Daoy (cell line): ENCODE results near the gene TOR1AIP1. TPM values are rescaled to one million over a fixed set of nuclear protein-coding genes. Genes with fewer than 3 reads are reported as not detected.

ENCODE experiments used
- total RNA-seq: library from RNA; depleted of rRNA; stranded (reverse); fragments of >200 nt; shearing (Covaris generic); gene quantifications from 2 replicates; pipeline ENCODE4 v1.2.3, GENCODE V29; 2014; rRNA removed

Gene TOR1AIP1
- total RNA-seq, 1 experiment from 2014 or later = 45.3 TPM

Other genes starting within 250 kb of the TOR1AIP1 start
- gene FAM163A, start 139.0 kb upstream of the TOR1AIP1 start, total RNA-seq = 0.06 TPM in 1 of 2 replicates, not detected in the other
- gene TOR1AIP2, start 4.5 kb upstream of the TOR1AIP1 start, total RNA-seq = 79.9 and 80.6 TPM in 2 replicates
- 28.7 and 40.6 TPM in 2 replicates for gene CEP350, start 72.5 kb downstream of the TOR1AIP1 start, total RNA-seq